Measurements from ENCODE around the gene CD1D. TPM values are rescaled to one million over a fixed set of nuclear protein-coding genes. Genes with fewer than 3 reads are reported as not detected.
"Not testable (repeated sequence)": the region's sequence is repeated elsewhere in the genome, so short reads cannot be mapped to it uniquely, and the experiment has no call there.

The CD1D gene
- total RNA-seq, 4 donors from 2014 or later, result 0.83 to 1.9 (median 1.7) TPM; not detected in 1

GRCh38 chr1:158176399-158176798 lies 4.3 kb upstream of the CD1D start:
- DNase-seq, result no peak
- Histone ChIP-seq H3K4me3 (no peak overlapping the region), H3K36me3 (no peaks in the 10 kb centered on the region), H3K9me3 (no peaks in the 10 kb centered on the region), H3K27me3 (peaks cover 0 to 57% (median 3%) of the 10 kb centered on the region in 4 donors), H3K27ac (no peak overlapping the region), H3K4me1 (peaks cover 8 to 30% (median 8%) of the 10 kb centered on the region in 3 donors)
- TF ChIP-seq CTCF (IDR thresholded peaks at IDR 0.05) (no peak), POLR2A (IDR thresholded peaks at IDR 0.05) (no peak)
- 73 to 90% methylated on average over 5 of the region's 5 CpGs for WGBS, 2 donors
- intact Hi-C loops (cut with DNase I), result no loop called here

GRCh38 chr1:158176849-158177699 lies 3.6 kb upstream of the CD1D start:
- WGBS, 2 donors, result 56 to 57% methylated on average over 18 to 20 of the region's 20 CpGs
- H3K9me3 ChIP-seq; H3K27ac ChIP-seq; intact Hi-C loops (cut with DNase I); DNase-seq; H3K36me3 ChIP-seq: not testable (repeated sequence)
- Histone ChIP-seq H3K4me3 (peak overlapping the region; percentile 30 to 68 (median 44)), H3K27me3 (peaks cover 0 to 64% (median 6%) of the 10 kb centered on the region in 4 donors), H3K4me1 (peaks cover 10 to 35% (median 11%) of the 10 kb centered on the region in 3 donors)

GRCh38 chr1:158177700-158178450 lies 2.8 kb upstream of the CD1D start:
- peaks cover 0 to 72% (median 6%) of the 10 kb centered on the region in 4 donors for H3K27me3 ChIP-seq
- no peaks in the 10 kb centered on the region for H3K36me3 ChIP-seq
- no peak for DNase-seq
- H3K27ac ChIP-seq, result no peak overlapping the region
- TF ChIP-seq CTCF (IDR thresholded peaks at IDR 0.05) (no peak), POLR2A (IDR thresholded peaks at IDR 0.05) (peak in 1 of 4 donors; percentile 28)
- H3K9me3 ChIP-seq, result no peaks in the 10 kb centered on the region
- intact Hi-C loops (cut with DNase I), result no loop called here
- H3K4me1 ChIP-seq, result peaks cover 10 to 35% (median 11%) of the 10 kb centered on the region in 3 donors
- 15 to 16% methylated on average over 11 to 12 of the region's 34 CpGs for whole genome bisulfite sequencing, 2 donors
- peak overlapping the region; percentile 30 to 68 (median 44) for H3K4me3 ChIP-seq

- TF ChIP-seq CTCF (IDR thresholded peaks at IDR 0.05) (no peak), POLR2A (IDR thresholded peaks at IDR 0.05) (peak in 1 of 4 donors; percentile 24)
- Histone ChIP-seq H3K9me3 (no peaks in the 10 kb centered on the region), H3K4me3 (no peak overlapping the region), H3K36me3 (no peaks in the 10 kb centered on the region), H3K27me3 (peaks cover 0 to 88% (median 6%) of the 10 kb centered on the region in 4 donors), H3K4me1 (peaks cover 10 to 35% (median 11%) of the 10 kb centered on the region in 3 donors), H3K27ac (no peak overlapping the region)
- 74 to 81% methylated on average over 4 of the region's 4 CpGs for WGBS, 2 donors
- no peak for DNase-seq
- intact Hi-C loops (cut with DNase I), result no loop called here
These were observed 1.2 kb upstream of the CD1D start for GRCh38 chr1:158179301-158180041.

GRCh38 chr1:158181577-158181922 lies 855 bp downstream of the CD1D start:
- Histone ChIP-seq H3K27ac (no peak overlapping the region), H3K4me3 (peak overlapping the region; percentile 27 to 68 (median 50)), H3K4me1 (peaks cover 10 to 35% (median 11%) of the 10 kb centered on the region in 3 donors), H3K9me3 (no peaks in the 10 kb centered on the region), H3K27me3 (peaks cover 0 to 95% (median 6%) of the 10 kb centered on the region in 4 donors), H3K36me3 (no peaks in the 10 kb centered on the region)
- DNase-seq, result no peak
- WGBS, 2 donors, result 21 to 50% methylated on average over 3 to 9 of the region's 13 CpGs
- intact Hi-C loops (cut with DNase I), result no loop called here
- TF ChIP-seq CTCF (IDR thresholded peaks at IDR 0.05) (no peak), POLR2A (IDR thresholded peaks at IDR 0.05) (no peak)

All from esophagus squamous epithelium (tissue), 5 donors.